GM20431 (cell line): ENCODE data around the gene CMTM1.
"Not testable (repeated sequence)": the region's sequence is repeated elsewhere in the genome, so short reads cannot be mapped to it uniquely, and the experiment has no call there.

Experiments
- in situ Hi-C: fragments of 300-500 bp; cut with MseI, MboI; formaldehyde crosslinking; loops from one replicate; pipeline ENCODE4 v1.15.0; 2020; ENCODE audit warnings: low sequenced_read_pairs; ENCODE audit not compliant: unreplicated experiment

CMTM1 gene

DNA sequence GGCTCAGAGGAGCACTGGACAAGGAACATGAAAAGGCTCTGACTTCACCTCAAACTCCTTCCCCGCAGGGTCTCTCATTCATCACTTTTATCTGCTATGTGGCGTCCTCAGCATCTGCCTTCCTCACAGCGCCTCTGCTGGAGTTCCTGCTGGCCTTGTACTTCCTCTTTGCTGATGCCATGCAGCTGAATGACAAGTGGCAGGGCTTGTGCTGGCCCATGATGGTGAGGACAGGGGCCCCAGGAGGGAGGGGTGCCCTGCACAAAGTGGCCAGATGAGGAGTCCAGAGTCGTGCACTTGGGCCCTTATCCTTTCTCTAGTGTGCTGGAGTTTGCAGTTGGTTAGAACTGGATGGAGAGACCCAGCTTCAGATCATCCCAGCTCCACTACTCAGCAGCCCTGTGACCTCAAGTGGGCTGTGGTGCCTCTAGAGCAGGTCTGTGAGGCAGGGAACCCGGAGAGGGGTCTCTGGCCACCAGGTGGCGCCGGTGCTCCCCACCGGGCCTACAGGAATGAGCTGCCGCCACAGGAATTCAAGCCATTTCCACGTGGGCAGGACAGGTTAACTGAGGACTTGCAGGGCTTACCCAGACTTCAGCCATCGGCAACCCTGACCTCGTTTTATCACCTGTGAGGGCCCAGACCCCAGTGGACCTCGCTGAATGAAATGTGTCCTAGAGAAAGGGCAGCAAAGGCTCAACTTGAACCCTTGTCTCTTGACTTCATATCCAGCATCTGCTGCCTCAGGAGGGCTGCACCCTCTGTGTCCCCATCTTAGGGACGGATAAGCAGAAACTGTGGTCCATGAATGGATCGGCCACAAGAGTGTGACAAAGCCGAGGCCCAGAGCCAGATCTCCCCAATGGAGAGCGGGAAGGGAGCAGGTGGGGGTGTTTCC is 42.3 kb downstream of the CMTM1 start:
- in situ Hi-C loops = no loop called here

DNA sequence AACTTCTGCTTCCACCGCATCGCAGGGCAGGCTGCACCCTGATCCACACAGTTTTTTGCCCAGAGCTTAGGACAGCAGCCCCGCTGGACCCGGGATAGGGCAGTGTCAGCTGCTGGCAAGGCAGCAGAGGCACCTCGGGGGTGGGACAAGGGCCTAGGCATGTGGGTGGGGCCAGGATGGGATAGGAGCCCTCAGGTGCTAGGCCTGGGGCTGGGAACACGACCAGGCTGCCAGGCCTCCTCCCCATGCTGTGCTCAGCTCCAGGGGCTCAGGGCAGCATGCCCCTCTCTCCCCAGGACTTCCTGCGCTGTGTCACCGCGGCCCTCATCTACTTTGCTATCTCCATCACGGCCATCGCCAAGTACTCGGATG is 42.9 kb downstream of the CMTM1 start:
- in situ Hi-C loops = no loop called here

DNA sequence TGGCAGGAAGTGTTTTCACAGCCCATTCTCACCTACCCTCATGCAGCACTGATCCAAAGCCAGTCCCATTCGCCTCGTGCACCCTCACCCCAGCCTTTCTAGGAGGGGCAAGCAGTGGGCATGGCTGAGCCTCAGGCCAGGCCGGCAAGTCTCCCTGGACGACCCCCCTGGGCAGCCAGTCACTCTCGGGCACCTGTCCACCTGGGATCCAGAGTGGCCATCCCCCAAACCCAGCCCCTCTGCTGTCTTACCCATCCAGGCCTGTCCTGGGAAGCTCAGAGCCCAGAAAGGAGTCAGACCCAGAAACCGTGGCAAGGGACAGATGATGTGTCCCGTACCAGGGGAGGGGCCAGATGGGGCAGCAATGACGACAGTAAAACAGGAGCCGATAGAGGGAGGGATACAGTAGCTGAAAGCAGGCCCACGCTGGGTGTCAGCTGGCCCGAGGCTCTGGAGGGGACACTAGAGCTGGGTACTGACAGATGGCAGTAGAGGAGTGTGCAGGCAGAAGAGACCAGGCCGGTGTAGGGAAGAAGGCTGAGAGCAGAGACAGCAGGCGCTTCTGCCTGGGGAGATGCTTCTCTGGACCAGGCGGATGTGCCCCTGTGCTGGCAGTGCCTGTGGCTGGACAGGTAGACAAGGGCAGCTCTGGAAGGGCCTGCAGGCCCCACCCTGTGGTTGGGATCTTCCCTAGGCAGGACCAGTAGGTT is 44.0 kb downstream of the CMTM1 start:
- in situ Hi-C loops = no loop called here

DNA sequence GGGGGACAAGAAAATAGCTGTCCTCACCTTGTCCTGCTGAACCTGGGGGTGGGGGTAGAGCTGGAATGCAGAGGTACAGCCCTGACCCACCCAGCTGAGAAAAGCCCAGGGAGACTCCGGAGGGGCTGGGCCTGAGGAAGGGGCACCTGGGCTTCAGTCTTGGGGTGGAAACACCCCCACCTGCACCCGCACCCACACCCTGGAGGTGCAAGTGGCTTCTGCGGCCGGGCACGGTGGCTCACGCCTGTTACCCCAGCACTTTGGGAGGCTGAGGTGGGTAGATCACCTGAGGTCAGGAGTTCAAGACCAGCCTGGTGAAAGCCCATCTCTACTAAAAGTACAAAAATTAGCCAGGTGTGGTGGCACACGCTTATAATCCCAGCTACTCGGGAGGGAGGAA is 45.7 kb downstream of the CMTM1 start:
- in situ Hi-C loops = not testable (repeated sequence)

DNA sequence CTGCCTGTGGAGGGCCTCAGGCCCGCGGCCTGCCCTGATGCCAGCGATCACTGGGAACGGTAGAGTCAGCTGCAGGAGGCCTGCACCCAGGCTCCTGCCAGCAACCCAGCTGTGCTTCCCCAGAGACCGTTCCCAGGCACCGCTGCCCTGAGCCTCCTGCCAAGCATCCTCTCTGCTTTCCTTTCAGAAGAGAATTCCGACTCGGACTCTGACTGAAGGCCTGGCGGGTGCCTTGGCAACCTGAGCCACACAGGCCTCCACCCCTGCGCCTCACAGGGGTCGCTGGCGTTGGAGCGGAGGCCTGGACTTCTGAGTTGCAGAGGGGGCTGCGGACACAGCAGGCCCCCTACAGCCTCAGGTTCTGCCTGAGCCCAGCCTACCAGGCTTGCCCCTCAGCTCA is 46.2 kb downstream of the CMTM1 start:
- in situ Hi-C loops = no loop called here

DNA sequence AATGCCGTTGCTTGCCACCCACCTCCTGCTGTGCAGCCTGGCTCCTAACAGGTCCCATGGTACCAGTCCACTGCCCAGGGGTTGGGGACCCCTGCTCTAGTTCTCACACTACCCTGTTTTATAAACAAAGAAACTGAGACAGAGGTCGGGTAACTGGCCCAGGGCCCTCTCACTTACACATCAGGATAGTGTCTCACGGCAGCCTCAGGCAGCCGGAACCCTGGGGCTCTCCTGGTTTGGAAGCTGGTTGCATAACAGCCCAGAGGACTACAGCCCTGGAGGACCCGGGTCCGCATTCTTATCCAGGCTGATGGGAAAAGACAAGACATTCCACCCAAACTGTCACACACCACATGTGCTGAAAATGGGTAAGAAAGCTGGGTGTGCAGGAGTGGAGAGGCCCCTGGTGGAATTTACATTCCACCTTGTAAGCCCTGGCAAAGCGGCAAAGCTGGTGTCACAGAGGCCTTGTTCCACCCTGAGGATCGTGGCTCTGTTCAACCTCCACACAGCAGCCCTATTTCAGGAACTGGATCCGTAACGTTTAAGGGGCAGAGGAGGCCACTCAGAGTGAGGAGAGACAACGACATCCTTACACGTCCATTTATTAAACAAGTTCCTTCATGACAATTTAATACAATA is 48.0 kb downstream of the CMTM1 start:
- in situ Hi-C loops = no loop called here

DNA sequence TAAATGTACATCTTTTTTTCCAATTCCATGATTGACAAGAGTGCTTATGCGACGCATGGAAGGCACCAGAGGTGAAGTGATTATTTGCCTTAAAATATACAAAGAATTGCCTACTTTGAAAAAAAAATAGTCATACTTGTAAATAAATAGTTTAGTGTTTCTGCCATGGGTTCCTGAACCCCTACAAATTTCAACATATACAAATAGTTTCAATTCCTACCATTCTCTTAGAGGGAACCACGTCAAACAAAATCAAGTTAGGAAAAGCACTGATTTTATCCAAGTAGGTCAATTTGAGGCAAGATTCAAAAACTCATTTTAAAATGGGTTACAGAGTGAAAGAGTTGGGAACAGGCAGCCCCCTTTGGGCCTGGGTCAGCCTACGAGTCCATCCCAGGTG is 49.9 kb downstream of the CMTM1 start:
- in situ Hi-C loops = no loop called here

DNA sequence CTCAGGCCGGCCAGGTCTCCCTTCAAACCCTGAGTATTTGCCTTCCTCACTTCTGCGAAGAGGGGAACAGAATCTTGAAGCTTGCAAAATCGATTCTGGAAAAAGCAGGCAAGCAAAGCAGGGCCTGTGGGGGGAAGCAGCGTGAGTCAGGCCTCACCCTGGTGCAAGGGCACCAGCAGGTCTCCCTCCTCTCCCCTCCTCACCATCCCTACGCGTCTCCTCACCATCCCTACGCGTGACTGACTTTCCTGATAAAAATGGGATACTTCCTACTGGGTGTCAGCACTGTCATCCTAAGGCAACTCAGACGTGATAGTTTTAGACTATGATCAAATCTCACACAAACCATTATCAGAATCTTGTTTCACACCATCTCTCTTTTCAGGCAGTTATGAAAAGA is 50.4 kb downstream of the CMTM1 start:
- in situ Hi-C loops = no loop called here

DNA sequence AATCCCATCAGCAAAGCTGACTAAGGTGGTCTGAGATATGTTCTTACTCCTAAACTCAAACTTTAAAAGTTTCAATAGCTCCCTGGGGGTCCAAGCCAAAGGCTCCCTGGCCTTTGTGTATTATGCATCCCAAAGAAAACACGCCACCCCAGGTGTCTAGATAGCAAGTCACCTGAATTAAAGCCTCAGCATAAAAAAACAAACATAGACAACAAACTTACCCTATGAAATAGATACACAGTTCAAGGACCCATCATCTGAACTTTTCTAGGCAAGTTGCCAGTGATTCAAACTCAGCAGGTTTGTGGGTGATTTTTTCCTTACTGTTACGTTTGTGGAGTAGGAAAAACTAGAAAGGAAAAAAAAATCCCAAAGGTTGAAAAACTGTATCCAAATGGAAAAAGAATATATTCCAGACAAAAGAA is 50.8 kb downstream of the CMTM1 start:
- in situ Hi-C loops = no loop called here

DNA sequence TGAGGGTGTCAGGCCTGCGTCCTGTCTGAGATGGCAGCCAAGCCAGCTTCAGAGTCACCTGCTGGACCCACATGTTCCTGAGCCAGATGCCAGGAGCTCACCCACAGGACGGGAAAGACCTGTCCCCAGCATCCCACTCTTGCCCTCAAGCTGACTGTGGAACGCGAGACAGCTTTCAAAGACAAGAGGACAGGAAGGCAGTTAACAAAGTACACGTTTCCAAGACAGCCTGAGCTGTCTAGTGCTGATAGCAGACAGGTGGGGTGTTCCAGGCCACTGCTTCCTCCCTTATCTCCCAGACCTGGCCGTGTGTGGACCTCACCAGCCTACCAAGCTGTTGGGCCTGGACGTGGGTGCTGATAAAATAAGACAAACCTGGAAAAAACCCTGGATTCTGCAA is 51.5 kb downstream of the CMTM1 start:
- in situ Hi-C loops = no loop called here

DNA sequence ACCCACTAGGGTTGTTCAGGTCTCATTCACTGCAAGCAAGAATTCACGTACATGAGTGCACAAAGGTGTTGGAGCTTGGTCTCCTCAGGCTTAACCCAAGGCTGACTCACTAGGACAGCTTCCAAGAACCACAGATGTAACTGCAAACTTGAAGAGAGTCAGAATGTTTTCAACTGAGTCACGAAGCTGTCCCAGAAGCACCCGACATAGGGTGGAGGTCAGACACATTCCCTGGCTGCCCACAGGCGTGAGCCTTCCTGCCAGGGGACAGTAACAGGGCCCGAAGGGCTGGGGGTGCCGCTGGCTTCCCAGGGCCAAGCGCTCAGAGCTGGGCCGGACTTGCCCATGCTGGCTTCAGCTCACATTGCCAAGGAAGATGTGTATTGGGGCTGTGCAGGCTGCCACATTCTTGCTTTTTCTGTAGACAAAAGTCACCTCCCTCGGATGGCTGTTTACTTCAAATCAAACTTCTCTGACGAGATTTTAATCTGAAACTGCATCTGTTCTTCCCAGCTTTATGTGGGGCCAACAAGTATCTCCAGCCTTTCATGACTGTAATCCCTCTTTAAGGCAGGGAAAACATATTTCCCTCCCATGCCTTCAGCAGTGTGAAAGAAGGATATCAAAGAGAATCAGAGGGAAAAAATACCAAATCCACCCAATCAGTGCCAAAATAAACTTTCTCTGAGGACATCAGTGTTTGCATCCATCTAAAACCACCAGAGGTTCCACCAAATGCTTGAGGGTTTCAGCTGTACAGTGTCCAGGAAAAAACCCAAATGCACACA is 52.5 kb downstream of the CMTM1 start:
- in situ Hi-C loops = no loop called here

DNA sequence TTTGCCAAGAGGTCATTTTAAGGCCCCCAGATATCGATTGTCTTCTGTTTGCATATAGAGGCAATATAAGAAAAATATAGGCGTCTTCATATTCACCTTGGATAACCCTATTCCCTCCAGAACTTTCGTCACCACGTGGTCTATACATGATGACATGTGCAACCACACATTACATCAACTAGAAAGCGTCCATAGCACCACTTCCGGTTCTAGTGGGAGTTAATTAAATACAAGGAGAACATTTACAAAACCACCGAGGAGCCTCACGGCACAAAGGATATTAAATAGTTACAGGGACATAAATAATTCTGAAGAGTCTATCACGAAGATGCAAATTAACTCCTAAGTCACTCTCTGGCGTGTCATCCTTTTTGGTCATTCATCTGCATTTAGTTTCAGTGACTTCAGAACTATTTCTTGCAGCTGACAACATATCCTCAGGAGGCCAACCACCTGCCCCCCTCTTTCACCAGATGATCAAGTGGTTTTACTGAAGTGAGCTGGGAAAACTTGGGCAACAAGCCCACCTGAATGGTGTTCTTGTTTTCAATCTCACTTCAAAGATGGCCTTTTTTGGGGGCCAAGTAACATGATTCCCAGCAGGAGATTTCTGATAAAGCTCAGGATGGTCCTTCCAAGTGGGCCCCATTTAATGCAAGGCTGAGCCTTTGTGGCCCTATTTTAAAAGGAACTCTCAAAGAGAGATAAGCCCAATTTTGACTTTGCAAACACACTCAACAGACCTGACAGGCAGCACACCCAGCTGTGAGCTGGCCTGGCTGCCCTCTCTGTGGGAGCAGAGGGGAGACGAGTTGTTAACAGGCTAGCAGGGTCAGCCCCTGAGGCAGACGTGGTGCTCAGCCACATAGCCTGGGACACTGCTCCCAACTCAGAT is 53.5 kb downstream of the CMTM1 start:
- in situ Hi-C loops = no loop called here

DNA sequence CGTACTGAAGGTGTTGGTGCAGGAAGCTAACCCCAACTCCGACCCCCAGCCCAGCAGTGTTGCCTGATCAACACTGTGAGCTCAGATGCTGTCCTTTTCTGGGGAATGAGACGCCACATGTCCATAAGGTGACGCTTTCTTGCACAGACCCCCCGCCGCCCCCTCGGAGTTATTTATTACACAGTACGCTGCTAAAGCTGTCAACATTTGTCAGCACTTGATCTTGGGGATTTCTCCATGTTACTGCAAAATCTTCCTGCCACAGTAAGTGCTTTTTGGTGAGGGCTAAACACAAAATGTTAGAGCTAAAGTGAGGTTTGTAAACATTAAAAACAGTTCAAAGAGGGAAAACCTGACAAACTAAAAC is 54.2 kb downstream of the CMTM1 start:
- in situ Hi-C loops = no loop called here

DNA sequence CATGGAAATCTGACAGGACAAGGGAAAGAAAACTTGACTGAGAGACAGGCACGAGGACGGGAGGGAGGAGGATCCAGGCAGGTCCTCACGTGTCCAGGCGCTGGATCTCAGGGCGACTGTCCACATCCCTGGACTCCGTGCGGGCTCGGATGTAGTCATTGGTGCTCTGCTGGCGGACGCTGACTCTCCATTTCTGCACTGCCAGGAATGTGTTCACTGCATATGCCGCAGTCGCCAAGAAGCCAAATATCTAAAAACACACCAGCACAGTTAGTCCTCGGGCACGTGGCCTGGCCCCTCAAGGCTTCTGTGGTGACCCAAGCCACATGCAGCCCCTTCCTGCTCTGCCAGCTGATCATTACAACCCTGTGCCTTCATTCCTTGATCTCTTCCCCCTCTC is 55.7 kb downstream of the CMTM1 start:
- in situ Hi-C loops = no loop called here

DNA sequence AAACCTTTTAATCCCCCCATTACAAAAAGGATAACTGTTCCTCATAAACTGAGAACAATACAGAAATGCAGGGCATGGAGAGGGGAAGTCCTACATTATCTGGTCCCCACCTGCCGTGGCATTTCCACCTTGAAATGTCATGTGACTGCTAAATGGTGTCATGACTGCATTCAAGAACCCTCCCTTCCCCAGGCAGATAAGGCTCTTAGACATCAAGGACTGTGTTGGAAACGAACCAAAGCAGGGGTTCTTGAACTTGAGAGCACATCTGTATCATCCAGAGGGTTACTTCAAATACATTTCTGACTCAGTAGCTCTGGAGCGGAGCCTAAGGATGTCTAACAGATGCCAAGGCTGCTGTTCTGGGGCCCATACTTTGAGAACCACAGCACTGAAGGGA is 56.6 kb downstream of the CMTM1 start:
- in situ Hi-C loops = no loop called here

DNA sequence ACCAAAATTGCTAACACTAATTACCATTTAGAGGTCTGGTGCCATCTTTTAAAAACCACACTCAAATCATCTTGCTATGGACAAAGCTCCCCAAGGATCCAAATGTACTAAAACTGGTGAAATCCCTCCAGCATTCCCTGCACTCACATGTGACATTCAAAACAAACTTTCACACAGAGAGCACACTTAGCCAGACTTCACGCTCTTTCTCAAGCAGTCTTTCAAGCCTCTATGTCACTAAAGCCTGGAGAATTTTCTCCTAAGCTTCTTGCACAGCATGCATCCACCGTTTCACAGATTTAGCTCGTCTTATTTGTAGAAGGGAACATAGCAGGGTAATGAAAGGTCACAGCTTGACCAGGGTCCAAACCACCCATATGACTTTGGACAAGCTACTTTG is 57.5 kb downstream of the CMTM1 start:
- in situ Hi-C loops = no loop called here

DNA sequence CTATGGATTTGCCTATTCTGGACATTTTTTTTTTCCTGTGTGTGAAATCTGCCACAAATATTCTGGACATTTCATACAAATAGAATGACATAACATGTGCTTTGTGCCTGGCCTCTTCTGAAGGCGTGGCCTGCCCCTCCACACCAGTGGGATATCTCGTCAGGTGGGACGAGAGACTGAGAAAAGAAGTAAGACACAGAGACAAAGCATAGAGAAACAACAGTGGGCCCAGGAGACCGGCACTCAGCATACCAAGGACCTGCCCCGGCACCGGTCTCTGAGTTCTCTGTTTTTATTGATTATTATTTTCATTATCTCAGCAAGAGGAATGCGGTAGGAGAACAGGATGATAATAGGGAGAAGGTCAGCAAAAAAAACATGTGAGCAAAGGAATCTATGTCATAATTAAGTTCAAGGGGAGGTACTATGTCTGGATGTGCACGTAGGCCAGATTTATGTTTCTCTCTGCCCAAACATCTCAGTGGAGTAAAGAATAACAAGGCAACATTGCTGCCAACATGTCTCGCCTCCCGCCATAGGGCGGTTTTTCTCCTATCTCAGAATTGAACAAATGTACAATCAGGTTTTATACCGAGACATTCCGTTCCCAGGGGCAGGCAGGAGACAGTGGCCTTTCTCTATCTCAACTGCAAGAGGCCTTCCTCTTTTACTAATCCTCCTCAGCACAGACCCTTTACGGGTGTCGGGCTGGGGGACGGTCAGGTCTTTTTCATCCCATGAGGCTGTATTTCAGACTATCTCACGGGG is 61.6 kb downstream of the CMTM1 start:
- in situ Hi-C loops = not testable (repeated sequence)
